Measurements from ENCODE around the gene GNPTG. TPM values are rescaled to one million over a fixed set of nuclear protein-coding genes. Genes with fewer than 3 reads are reported as not detected.
A peak's percentile ranks its signal among the peaks of the same experiment; 100 is the strongest.

The GNPTG gene
- total and polyA plus RNA-seq, 9 of the 15 experiments (the other 6 are each of a cell fraction or from before 2014, with no cell fraction given): 0.69 to 33.3 (median 13.6) TPM

GRCh38 chr16:1378804-1379303 lies 27.1 kb downstream of the GNPTG start (continued):
- TF ChIP-seq, protein P1, sequence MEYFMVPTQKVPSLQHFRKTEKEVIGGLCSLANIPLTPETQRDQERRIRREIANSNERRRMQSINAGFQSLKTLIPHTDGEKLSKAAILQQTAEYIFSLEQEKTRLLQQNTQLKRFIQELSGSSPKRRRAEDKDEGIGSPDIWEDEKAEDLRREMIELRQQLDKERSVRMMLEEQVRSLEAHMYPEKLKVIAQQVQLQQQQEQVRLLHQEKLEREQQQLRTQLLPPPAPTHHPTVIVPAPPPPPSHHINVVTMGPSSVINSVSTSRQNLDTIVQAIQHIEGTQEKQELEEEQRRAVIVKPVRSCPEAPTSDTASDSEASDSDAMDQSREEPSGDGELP (CRISPR knock-in tag; IDR thresholded peaks at IDR 0.05; ENCODE audit: borderline replicate concordance): peak; percentile 96
- TF ChIP-seq USF2 (CRISPR knock-in tag; IDR thresholded peaks at IDR 0.05): no peak
- no peak for TF ChIP-seq ZNF274 (IDR thresholded peaks at IDR 0.05; ENCODE audit: borderline replicate concordance, low read depth, low read length)
- TF ChIP-seq ZNF518B (CRISPR knock-in tag; IDR thresholded peaks at IDR 0.05): no peak
- no peak for TF ChIP-seq KDM2B (CRISPR knock-in tag; IDR thresholded peaks at IDR 0.05)
- TF ChIP-seq ARID2 (IDR thresholded peaks at IDR 0.05): no peak
- no peak for TF ChIP-seq PHB2 (IDR thresholded peaks at IDR 0.05; ENCODE audit: low read depth)
- TF ChIP-seq ZNF12 (CRISPR knock-in tag; IDR thresholded peaks at IDR 0.05): no peak; the same call in 1 of the 2 replicates
- no peak for TF ChIP-seq ZNF699 (CRISPR knock-in tag; IDR thresholded peaks at IDR 0.05; ENCODE audit: insufficient replicate concordance)
- 0 out of 2 replicates have a peak, but pooled peaks have one; percentile 60 for TF ChIP-seq CXXC5 (CRISPR knock-in tag; IDR thresholded peaks at IDR 0.05)
- peak; percentile 80; the same call in 1 of the 2 replicates for TF ChIP-seq CBX1 (IDR thresholded peaks at IDR 0.05; ENCODE audit: low read depth)
- no peak for TF ChIP-seq ZNF696 (CRISPR knock-in tag; conservative IDR thresholded peaks at IDR 0.05)
- peak; percentile 22; the same call in 1 of the 2 replicates for TF ChIP-seq PKNOX1 (IDR thresholded peaks at IDR 0.05)
- no peak for TF ChIP-seq ARID3B (CRISPR knock-in tag; IDR thresholded peaks at IDR 0.05; ENCODE audit: borderline replicate concordance)
- peak; percentile 78 for TF ChIP-seq SAP30 (IDR thresholded peaks at IDR 0.05; ENCODE audit: borderline replicate concordance, insufficient read depth, low read depth, low read length, poor library complexity, severe bottlenecking)
- TF ChIP-seq, protein P2, sequence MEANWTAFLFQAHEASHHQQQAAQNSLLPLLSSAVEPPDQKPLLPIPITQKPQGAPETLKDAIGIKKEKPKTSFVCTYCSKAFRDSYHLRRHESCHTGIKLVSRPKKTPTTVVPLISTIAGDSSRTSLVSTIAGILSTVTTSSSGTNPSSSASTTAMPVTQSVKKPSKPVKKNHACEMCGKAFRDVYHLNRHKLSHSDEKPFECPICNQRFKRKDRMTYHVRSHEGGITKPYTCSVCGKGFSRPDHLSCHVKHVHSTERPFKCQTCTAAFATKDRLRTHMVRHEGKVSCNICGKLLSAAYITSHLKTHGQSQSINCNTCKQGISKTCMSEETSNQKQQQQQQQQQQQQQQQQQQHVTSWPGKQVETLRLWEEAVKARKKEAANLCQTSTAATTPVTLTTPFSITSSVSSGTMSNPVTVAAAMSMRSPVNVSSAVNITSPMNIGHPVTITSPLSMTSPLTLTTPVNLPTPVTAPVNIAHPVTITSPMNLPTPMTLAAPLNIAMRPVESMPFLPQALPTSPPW (CRISPR knock-in tag; IDR thresholded peaks at IDR 0.05): no peak
